ENCODE measurements around the gene C11orf71.
A peak's percentile ranks its signal among the peaks of the same experiment; 100 is the strongest.

The C11orf71 gene

GRCh38 chr11:114432893-114433292 is 32.6 kb upstream of the C11orf71 start:
- no peak overlapping the region for H3K4me3 ChIP-seq (ENCODE audit: low read length)
- no peak for DNase-seq (ENCODE audit: low read depth)
- no peak for TF ChIP-seq CTCF (conservative IDR thresholded peaks at IDR 0.05; ENCODE audit: low read depth, low read length)

- no peak overlapping the region for H3K4me3 ChIP-seq (ENCODE audit: low read length)
- no peak for DNase-seq (ENCODE audit: low read depth)
- no peak for TF ChIP-seq CTCF (conservative IDR thresholded peaks at IDR 0.05; ENCODE audit: low read depth, low read length)
Observed at GRCh38 chr11:114430290-114430689, 30.0 kb upstream of the C11orf71 start.

GRCh38 chr11:114426280-114426679 is 26.0 kb upstream of the C11orf71 start:
- no peak for DNase-seq (ENCODE audit: low read depth)
- no peak for TF ChIP-seq CTCF (conservative IDR thresholded peaks at IDR 0.05; ENCODE audit: low read depth, low read length)

GRCh38 chr11:114416441-114416961 is 16.2 kb upstream of the C11orf71 start:
- DNase-seq (ENCODE audit: low read depth): peak; percentile 48
- no peak overlapping the region for H3K4me3 ChIP-seq (ENCODE audit: low read length)
- no peak for TF ChIP-seq CTCF (conservative IDR thresholded peaks at IDR 0.05; ENCODE audit: low read depth, low read length)

More at GRCh38 chr11:114426280-114426679, 26.0 kb upstream of the C11orf71 start:
- H3K4me3 ChIP-seq (ENCODE audit: low read length): no peak overlapping the region

GRCh38 chr11:114413958-114414357 is 13.6 kb upstream of the C11orf71 start:
- H3K4me3 ChIP-seq (ENCODE audit: low read length): no peak overlapping the region
- no peak for TF ChIP-seq CTCF (conservative IDR thresholded peaks at IDR 0.05; ENCODE audit: low read depth, low read length)
- DNase-seq (ENCODE audit: low read depth): no peak

GRCh38 chr11:114412946-114413345 is 12.6 kb upstream of the C11orf71 start:
- TF ChIP-seq CTCF (conservative IDR thresholded peaks at IDR 0.05; ENCODE audit: low read depth, low read length): no peak
- DNase-seq (ENCODE audit: low read depth): no peak
- H3K4me3 ChIP-seq (ENCODE audit: low read length): no peak overlapping the region

- H3K4me3 ChIP-seq (ENCODE audit: low read length): peak overlapping the region; percentile 84
- DNase-seq (ENCODE audit: low read depth): no peak
- TF ChIP-seq CTCF (conservative IDR thresholded peaks at IDR 0.05; ENCODE audit: low read depth, low read length): no peak
Observed at GRCh38 chr11:114401311-114401710, 1.0 kb upstream of the C11orf71 start.
